Measurements from ENCODE around the gene BTNL8.

The BTNL8 gene

GRCh38 chr5:180920710-180921109, 21.8 kb downstream of the BTNL8 start:
- no peak for TF ChIP-seq CTCF (IDR thresholded peaks at IDR 0.05; ENCODE audit: borderline replicate concordance, insufficient read depth, low read depth, low read length)
- H3K4me3 ChIP-seq (ENCODE audit: low read depth, low read length): no peak overlapping the region

GRCh38 chr5:180922932-180923331, 24.0 kb downstream of the BTNL8 start:
- no peak overlapping the region for H3K4me3 ChIP-seq (ENCODE audit: low read depth, low read length)
- TF ChIP-seq CTCF (IDR thresholded peaks at IDR 0.05; ENCODE audit: borderline replicate concordance, insufficient read depth, low read depth, low read length): no peak

GRCh38 chr5:180932660-180933059, 33.7 kb downstream of the BTNL8 start:
- TF ChIP-seq CTCF (IDR thresholded peaks at IDR 0.05; ENCODE audit: borderline replicate concordance, insufficient read depth, low read depth, low read length): no peak

GRCh38 chr5:180935203-180935602, 36.2 kb downstream of the BTNL8 start:
- TF ChIP-seq CTCF (IDR thresholded peaks at IDR 0.05; ENCODE audit: borderline replicate concordance, insufficient read depth, low read depth, low read length): no peak
- H3K4me3 ChIP-seq (ENCODE audit: low read depth, low read length): no peak overlapping the region

More at GRCh38 chr5:180932660-180933059, 33.7 kb downstream of the BTNL8 start:
- no peak overlapping the region for H3K4me3 ChIP-seq (ENCODE audit: low read depth, low read length)

GRCh38 chr5:180938294-180938693, 39.3 kb downstream of the BTNL8 start:
- TF ChIP-seq CTCF (IDR thresholded peaks at IDR 0.05; ENCODE audit: borderline replicate concordance, insufficient read depth, low read depth, low read length): no peak
- no peak overlapping the region for H3K4me3 ChIP-seq (ENCODE audit: low read depth, low read length)

- no peak overlapping the region for H3K4me3 ChIP-seq (ENCODE audit: low read depth, low read length)
- TF ChIP-seq CTCF (IDR thresholded peaks at IDR 0.05; ENCODE audit: borderline replicate concordance, insufficient read depth, low read depth, low read length): no peak
These were observed 51.5 kb downstream of the BTNL8 start for GRCh38 chr5:180950291-180950949.

- TF ChIP-seq CTCF (IDR thresholded peaks at IDR 0.05; ENCODE audit: borderline replicate concordance, insufficient read depth, low read depth, low read length): no peak
- H3K4me3 ChIP-seq (ENCODE audit: low read depth, low read length): no peak overlapping the region
These were observed 60.7 kb downstream of the BTNL8 start for GRCh38 chr5:180959661-180960060.
